ENCODE data around the gene SULT2B1.

DNA sequence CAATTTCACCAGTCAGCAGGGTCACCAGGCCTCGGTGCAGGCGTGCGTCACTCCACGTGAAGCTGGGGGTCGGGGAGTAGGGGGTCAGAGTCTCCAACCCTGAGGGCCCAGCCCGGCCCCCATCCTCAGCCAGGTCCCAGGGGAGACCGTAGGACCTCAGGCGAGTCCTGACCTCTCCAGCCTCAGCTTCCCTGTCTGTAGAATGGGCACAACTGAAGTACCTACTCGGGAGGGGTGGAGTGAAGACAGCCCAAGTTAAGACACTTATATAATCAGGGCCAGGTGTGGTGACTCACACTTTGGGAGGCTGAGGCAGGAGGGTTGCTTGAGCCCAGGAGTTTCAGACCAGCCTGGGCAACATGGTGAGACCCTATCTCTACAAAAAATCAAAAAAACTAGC, 51.9 kb downstream of the SULT2B1 start:
- TF ChIP-seq POLR2A (IDR thresholded peaks at IDR 0.05), result no peak
- TF ChIP-seq, protein P1, sequence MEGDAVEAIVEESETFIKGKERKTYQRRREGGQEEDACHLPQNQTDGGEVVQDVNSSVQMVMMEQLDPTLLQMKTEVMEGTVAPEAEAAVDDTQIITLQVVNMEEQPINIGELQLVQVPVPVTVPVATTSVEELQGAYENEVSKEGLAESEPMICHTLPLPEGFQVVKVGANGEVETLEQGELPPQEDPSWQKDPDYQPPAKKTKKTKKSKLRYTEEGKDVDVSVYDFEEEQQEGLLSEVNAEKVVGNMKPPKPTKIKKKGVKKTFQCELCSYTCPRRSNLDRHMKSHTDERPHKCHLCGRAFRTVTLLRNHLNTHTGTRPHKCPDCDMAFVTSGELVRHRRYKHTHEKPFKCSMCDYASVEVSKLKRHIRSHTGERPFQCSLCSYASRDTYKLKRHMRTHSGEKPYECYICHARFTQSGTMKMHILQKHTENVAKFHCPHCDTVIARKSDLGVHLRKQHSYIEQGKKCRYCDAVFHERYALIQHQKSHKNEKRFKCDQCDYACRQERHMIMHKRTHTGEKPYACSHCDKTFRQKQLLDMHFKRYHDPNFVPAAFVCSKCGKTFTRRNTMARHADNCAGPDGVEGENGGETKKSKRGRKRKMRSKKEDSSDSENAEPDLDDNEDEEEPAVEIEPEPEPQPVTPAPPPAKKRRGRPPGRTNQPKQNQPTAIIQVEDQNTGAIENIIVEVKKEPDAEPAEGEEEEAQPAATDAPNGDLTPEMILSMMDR (IDR thresholded peaks at IDR 0.05), result no peak

Data from prostate gland (tissue), 2 donors.